Measurements from ENCODE around the gene SYNJ2. TPM values are rescaled to one million over a fixed set of nuclear protein-coding genes. Genes with fewer than 3 reads are reported as not detected.
A peak's percentile ranks its signal among the peaks of the same experiment; 100 is the strongest.

The SYNJ2 gene
- total RNA-seq, 2 donors from 2014 or later: 30.6 to 48.5 TPM

- no peaks in the 10 kb centered on the region for H3K9me3 ChIP-seq
These were observed 60.7 kb downstream of the SYNJ2 start for GRCh38 chr6:158042245-158042798.

DNA sequence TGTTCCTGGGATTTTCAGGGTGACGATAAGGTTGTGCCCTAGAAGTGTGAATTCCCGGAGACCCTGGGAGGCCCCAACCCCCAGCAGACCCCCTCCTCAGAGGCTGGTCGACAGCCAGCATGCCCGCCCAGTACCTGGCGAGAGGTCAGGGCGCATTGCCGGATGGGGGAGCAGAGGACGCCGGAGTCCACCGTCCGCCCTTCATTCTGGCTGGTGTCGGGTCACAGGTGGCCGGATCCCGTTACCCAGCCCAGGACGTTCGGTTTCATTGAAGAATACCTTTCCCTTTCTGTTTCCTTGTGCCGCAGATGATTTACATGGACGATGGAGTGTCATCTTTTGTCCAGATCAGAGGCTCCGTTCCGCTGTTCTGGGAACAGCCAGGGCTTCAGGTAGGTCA, 61.3 kb downstream of the SYNJ2 start:
- H3K4me3 ChIP-seq: peak overlapping the region; percentile 4
- no peaks in the 10 kb centered on the region for H3K36me3 ChIP-seq
- peak overlapping the region; percentile 88 to 97 for H3K27ac ChIP-seq
- ATAC-seq (ENCODE audit: insufficient number of reproducible peaks, low FRiP score, low read depth) (no peak), DNase-seq (ENCODE audit: low spot score) (no peak)
- H3K27me3 ChIP-seq (replicated peaks; ENCODE audit: insufficient read depth): no peaks in the 10 kb centered on the region
- TF ChIP-seq CTCF (IDR thresholded peaks at IDR 0.05): no peak
- peaks cover 53 to 94% of the 10 kb centered on the region in 2 donors for H3K4me1 ChIP-seq (ENCODE audit: control insufficient read depth in 1 of 2, low read depth in 2 of 2)
- H3K9me3 ChIP-seq: no peaks in the 10 kb centered on the region

More at GRCh38 chr6:158042245-158042798, 60.7 kb downstream of the SYNJ2 start:
- Histone ChIP-seq H3K27ac (peak overlapping the region; percentile 88 to 97), H3K36me3 (no peaks in the 10 kb centered on the region), H3K4me1 (ENCODE audit: control insufficient read depth in 1 of 2, low read depth in 2 of 2) (peaks cover 55 to 99% of the 10 kb centered on the region in 2 donors), H3K27me3 (replicated peaks; ENCODE audit: insufficient read depth) (no peaks in the 10 kb centered on the region), H3K4me3 (peak overlapping the region; percentile 10)
- no peak for DNase-seq (ENCODE audit: low spot score)
- peak; percentile 24 for ATAC-seq (ENCODE audit: insufficient number of reproducible peaks, low FRiP score, low read depth)
- TF ChIP-seq CTCF (IDR thresholded peaks at IDR 0.05): no peak

GRCh38 chr6:158043586-158044524, 62.2 kb downstream of the SYNJ2 start:
- TF ChIP-seq CTCF (IDR thresholded peaks at IDR 0.05): no peak
- Histone ChIP-seq H3K9me3 (no peaks in the 10 kb centered on the region), H3K27ac (peak overlapping the region; percentile 88 to 97), H3K27me3 (replicated peaks; ENCODE audit: insufficient read depth) (no peaks in the 10 kb centered on the region), H3K36me3 (no peaks in the 10 kb centered on the region), H3K4me1 (ENCODE audit: control insufficient read depth in 1 of 2, low read depth in 2 of 2) (peaks cover 47 to 86% of the 10 kb centered on the region in 2 donors), H3K4me3 (peak overlapping the region; percentile 5)
- no peak for DNase-seq (ENCODE audit: low spot score)
- peak; percentile 23 for ATAC-seq (ENCODE audit: insufficient number of reproducible peaks, low FRiP score, low read depth)

DNA sequence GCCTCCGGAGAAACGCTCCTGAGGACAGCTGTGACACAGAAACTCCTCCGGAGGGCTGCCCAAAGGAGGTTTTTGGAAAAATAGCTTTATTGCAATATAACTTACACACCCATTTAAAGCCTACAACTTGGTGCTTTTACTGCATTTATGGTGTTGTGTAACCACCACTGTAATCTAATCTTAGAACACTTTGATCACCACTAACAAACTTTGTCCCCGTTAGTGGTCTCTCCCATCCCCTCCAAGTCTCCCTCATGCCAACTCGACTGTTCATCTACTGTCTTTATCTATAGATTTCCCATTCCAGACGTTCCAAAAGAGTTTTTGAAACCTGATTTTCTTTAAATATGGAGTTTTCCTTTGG, 62.8 kb downstream of the SYNJ2 start:
- ATAC-seq (ENCODE audit: insufficient number of reproducible peaks, low FRiP score, low read depth): no peak
- no peak for DNase-seq (ENCODE audit: low spot score)
- H3K4me3 ChIP-seq: no peak overlapping the region
- TF ChIP-seq CTCF (IDR thresholded peaks at IDR 0.05): no peak
- peaks cover 40 to 79% of the 10 kb centered on the region in 2 donors for H3K4me1 ChIP-seq (ENCODE audit: control insufficient read depth in 1 of 2, low read depth in 2 of 2)
- no peaks in the 10 kb centered on the region for H3K27me3 ChIP-seq (replicated peaks; ENCODE audit: insufficient read depth)
- H3K36me3 ChIP-seq: no peaks in the 10 kb centered on the region
- H3K9me3 ChIP-seq: no peaks in the 10 kb centered on the region
- H3K27ac ChIP-seq: peak overlapping the region; percentile 88 to 97
